Muscle layer of colon (tissue), 2 donors: ENCODE data around the gene CA5A.
A peak's percentile ranks its signal among the peaks of the same experiment; 100 is the strongest.
"Not testable (repeated sequence)": the region's sequence is repeated elsewhere in the genome, so short reads cannot be mapped to it uniquely, and the experiment has no call there.

ENCODE experiments used
- H3K27ac ChIP-seq: one replicate; pipeline ENCODE4 v1.7.0; 2013; ENCODE audit warnings: low read depth, mild to moderate bottlenecking, low read length, moderate library complexity
- H3K27me3 ChIP-seq, 2 donors: one replicate each; pipeline ENCODE4 v1.7.0; 2013; ENCODE audit warnings: low read length in 2 of 2, mild to moderate bottlenecking in 2 of 2; ENCODE audit not compliant: insufficient read depth in 2 of 2, control insufficient read depth in 1 of 2
- H3K36me3 ChIP-seq: one replicate; pipeline ENCODE4 v1.7.0; 2013; ENCODE audit warnings: mild to moderate bottlenecking, low read length; ENCODE audit not compliant: insufficient read depth
- H3K4me1 ChIP-seq: one replicate; pipeline ENCODE4 v1.7.0; 2013; ENCODE audit warnings: mild to moderate bottlenecking, low read length; ENCODE audit not compliant: insufficient read depth
- H3K4me3 ChIP-seq, 2 donors: one replicate each; pipeline ENCODE4 v1.7.0; 2013; ENCODE audit warnings: low read length in 2 of 2, low read depth in 1 of 2, mild to moderate bottlenecking in 1 of 2, moderate library complexity in 1 of 2
- H3K9ac ChIP-seq: one replicate; pipeline ENCODE4 v1.7.0; 2013; ENCODE audit warnings: low read length
- H3K9me3 ChIP-seq: one replicate; pipeline ENCODE4 v1.7.0; 2013; ENCODE audit warnings: mild to moderate bottlenecking, low read length
- donor health status: abdominal sarcoma.
- donor health status: Adenocarcinoma of cecum.

The CA5A gene

GRCh38 chr16:87865902-87866555, 70.3 kb downstream of the CA5A start:
- H3K4me1 ChIP-seq: peaks cover 13% of the 10 kb centered on the region
- H3K4me3 ChIP-seq, H3K36me3 ChIP-seq, H3K27ac ChIP-seq, H3K9me3 ChIP-seq, H3K27me3 ChIP-seq, H3K9ac ChIP-seq: not testable (repeated sequence)

GRCh38 chr16:87864331-87864989, 71.9 kb downstream of the CA5A start:
- H3K36me3 ChIP-seq: no peaks in the 10 kb centered on the region
- peaks cover 22% of the 10 kb centered on the region for H3K4me1 ChIP-seq
- H3K9ac ChIP-seq: no peak overlapping the region
- H3K4me3 ChIP-seq: no peak overlapping the region
- H3K27ac ChIP-seq: peak overlapping the region; percentile 27
- no peaks in the 10 kb centered on the region for H3K9me3 ChIP-seq
- H3K27me3 ChIP-seq: no peaks in the 10 kb centered on the region

GRCh38 chr16:87863327-87863635, 73.0 kb downstream of the CA5A start:
- peaks cover 33% of the 10 kb centered on the region for H3K4me1 ChIP-seq
- peak overlapping the region; percentile 90 for H3K27ac ChIP-seq
- not testable (repeated sequence) for H3K9ac ChIP-seq, H3K4me3 ChIP-seq, H3K9me3 ChIP-seq, H3K36me3 ChIP-seq, H3K27me3 ChIP-seq

- peak overlapping the region; percentile 90 for H3K27ac ChIP-seq
- H3K36me3 ChIP-seq, H3K27me3 ChIP-seq, H3K9ac ChIP-seq, H3K9me3 ChIP-seq, H3K4me3 ChIP-seq: not testable (repeated sequence)
- peaks cover 39% of the 10 kb centered on the region for H3K4me1 ChIP-seq
Observed at GRCh38 chr16:87862597-87863326, 73.6 kb downstream of the CA5A start.

GRCh38 chr16:87861300-87862099, 74.8 kb downstream of the CA5A start:
- not testable (repeated sequence) for H3K36me3 ChIP-seq, H3K4me3 ChIP-seq, H3K27me3 ChIP-seq, H3K9me3 ChIP-seq, H3K9ac ChIP-seq
- H3K27ac ChIP-seq: peak overlapping the region; percentile 75
- peaks cover 50% of the 10 kb centered on the region for H3K4me1 ChIP-seq

GRCh38 chr16:87860553-87861299, 75.6 kb downstream of the CA5A start:
- Histone ChIP-seq H3K27ac (peak overlapping the region; percentile 75), H3K9ac (no peak overlapping the region), H3K36me3 (no peaks in the 10 kb centered on the region), H3K4me3 (no peak overlapping the region), H3K4me1 (peaks cover 57% of the 10 kb centered on the region), H3K27me3 (no peaks in the 10 kb centered on the region), H3K9me3 (no peaks in the 10 kb centered on the region)

- H3K9me3 ChIP-seq, H3K4me3 ChIP-seq, H3K27me3 ChIP-seq, H3K36me3 ChIP-seq, H3K9ac ChIP-seq: not testable (repeated sequence)
- Histone ChIP-seq H3K4me1 (peaks cover 71% of the 10 kb centered on the region), H3K27ac (peak overlapping the region; percentile 76)
Observed at GRCh38 chr16:87858151-87858993, 78.0 kb downstream of the CA5A start.

GRCh38 chr16:87856791-87857228, 79.5 kb downstream of the CA5A start:
- Histone ChIP-seq H3K9ac (no peak overlapping the region), H3K4me1 (peaks cover 80% of the 10 kb centered on the region), H3K27ac (peak overlapping the region; percentile 84), H3K9me3 (no peaks in the 10 kb centered on the region), H3K4me3 (no peak overlapping the region), H3K36me3 (no peaks in the 10 kb centered on the region), H3K27me3 (no peaks in the 10 kb centered on the region)

GRCh38 chr16:87855852-87856715, 80.2 kb downstream of the CA5A start:
- Histone ChIP-seq H3K27ac (peak overlapping the region; percentile 84), H3K4me1 (peaks cover 74% of the 10 kb centered on the region), H3K4me3 (no peak overlapping the region), H3K27me3 (no peaks in the 10 kb centered on the region), H3K9ac (peak overlapping the region; percentile 49), H3K9me3 (no peaks in the 10 kb centered on the region), H3K36me3 (peaks cover 7% of the 10 kb centered on the region)
